Measurements from ENCODE around the gene ZDHHC8.

DNA sequence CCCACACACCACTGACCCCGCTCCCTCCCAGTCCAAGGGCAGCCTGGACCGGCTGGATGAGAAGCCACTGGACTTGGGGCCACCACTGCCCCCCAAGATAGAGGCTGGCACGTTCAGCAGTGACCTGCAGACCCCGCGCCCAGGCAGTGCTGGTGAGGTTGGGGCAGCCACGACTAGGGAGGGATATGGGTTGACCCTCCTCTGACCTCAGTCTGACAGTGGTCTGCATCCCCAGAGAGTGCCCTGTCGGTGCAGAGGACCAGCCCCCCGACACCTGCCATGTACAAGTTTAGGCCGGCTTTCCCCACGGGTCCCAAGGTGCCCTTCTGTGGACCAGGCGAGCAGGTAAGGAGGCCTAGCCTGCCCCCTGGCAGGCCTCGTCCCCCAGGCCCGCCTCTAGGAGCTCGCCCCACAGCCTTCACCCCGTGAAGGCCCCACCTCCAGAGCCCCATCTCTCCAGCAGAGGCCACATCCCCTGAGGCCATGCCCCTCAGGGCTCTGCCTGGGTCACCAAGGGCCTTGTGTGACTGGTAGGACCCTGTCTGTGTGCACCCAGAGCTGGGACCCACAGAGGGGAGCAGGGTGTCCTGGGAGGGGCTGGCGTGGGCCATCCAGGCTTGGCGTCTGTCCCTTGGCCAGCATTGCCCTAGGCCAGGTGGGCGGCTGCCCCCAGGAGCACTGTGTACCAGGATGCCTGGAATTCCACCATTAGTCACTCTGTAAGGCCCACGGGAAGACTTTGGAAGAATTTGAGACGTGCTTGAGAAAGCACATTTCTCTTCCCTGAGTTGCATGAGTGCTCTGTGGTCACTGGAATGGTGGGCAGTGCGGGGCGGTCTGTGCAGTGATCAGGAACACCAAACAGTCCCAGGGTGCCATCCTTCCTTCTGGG is 9.8 kb downstream of the ZDHHC8 start:
- TF ChIP-seq POLR2AphosphoS5 (IDR thresholded peaks at IDR 0.05) (no peak), EP300 (IDR thresholded peaks at IDR 0.05) (no peak), POLR2A (IDR thresholded peaks at IDR 0.05) (no peak)
- TF ChIP-seq, protein P1, sequence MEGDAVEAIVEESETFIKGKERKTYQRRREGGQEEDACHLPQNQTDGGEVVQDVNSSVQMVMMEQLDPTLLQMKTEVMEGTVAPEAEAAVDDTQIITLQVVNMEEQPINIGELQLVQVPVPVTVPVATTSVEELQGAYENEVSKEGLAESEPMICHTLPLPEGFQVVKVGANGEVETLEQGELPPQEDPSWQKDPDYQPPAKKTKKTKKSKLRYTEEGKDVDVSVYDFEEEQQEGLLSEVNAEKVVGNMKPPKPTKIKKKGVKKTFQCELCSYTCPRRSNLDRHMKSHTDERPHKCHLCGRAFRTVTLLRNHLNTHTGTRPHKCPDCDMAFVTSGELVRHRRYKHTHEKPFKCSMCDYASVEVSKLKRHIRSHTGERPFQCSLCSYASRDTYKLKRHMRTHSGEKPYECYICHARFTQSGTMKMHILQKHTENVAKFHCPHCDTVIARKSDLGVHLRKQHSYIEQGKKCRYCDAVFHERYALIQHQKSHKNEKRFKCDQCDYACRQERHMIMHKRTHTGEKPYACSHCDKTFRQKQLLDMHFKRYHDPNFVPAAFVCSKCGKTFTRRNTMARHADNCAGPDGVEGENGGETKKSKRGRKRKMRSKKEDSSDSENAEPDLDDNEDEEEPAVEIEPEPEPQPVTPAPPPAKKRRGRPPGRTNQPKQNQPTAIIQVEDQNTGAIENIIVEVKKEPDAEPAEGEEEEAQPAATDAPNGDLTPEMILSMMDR (IDR thresholded peaks at IDR 0.05) = no peak
